ENCODE data around the gene IL37. TPM values are rescaled to one million over a fixed set of nuclear protein-coding genes. Genes with fewer than 3 reads are reported as not detected.

IL37 gene
- total RNA-seq, 1 experiment from 2014 or later: not detected

DNA sequence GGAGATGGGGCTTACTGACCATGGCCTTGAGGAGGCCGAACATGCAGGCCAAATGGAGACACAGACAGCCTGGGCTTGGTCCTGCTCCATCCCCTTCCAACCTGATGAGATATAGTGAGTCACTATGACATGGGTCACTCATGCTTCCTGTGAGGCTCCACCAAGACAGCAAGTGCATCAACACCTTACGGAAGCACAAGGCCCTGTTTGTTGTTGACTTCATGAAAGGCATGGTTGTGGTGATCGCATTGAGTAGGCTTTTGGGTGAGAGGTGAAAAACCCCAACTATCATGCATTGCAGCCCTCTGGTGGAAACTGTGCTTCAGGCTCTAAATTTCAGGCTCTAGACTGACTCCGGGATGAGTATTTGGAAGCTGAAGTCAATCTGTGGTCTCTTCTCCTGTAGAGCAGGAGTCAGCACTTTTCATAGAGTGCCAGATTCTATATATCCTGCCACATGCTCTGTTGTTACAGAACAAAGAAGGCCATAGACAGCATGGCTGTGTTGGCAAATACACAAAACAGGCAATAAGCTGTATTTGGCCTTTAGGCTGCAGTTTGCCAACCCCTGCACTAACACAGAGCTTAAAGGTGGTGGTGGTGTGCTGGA lies 10.1 kb downstream of the IL37 start:
- no peak for TF ChIP-seq CTCF (IDR thresholded peaks at IDR 0.05; ENCODE audit: unreplicated experiment)
- intact Hi-C loops (cut with micrococcal nuclease): no loop called here
- DNase-seq (ENCODE audit: unreplicated experiment): peak; percentile 57
- Mint-ChIP-seq H3K4me3 (ENCODE audit: unreplicated experiment) (no peak overlapping the region), H3K4me1 (ENCODE audit: insufficient read depth, unreplicated experiment) (no peaks in the 10 kb centered on the region), H3K36me3 (ENCODE audit: insufficient read depth, unreplicated experiment) (no peaks in the 10 kb centered on the region), H3K27me3 (ENCODE audit: insufficient read depth, unreplicated experiment) (no peaks in the 10 kb centered on the region), H3K9me3 (ENCODE audit: unreplicated experiment) (no peaks in the 10 kb centered on the region), H3K27ac (ENCODE audit: low read depth, unreplicated experiment) (no peak overlapping the region)
- CTCF ChIA-PET: no interaction called here
- POLR2A ChIA-PET: no interaction called here
- BruUV-seq (replicated peaks): no TSS peak

GRCh38 chr2:112921982-112922381 lies 11.0 kb downstream of the IL37 start:
- ChIA-PET POLR2A (no interaction called here), CTCF (interaction anchor here (0.6 to 1.0 kb wide), 2 partner anchors 18 to 87 kb away, joined by 3 read pairs; no protein-coding TSS in a partner anchor)
- Mint-ChIP-seq H3K9me3 (ENCODE audit: unreplicated experiment) (no peaks in the 10 kb centered on the region), H3K4me3 (ENCODE audit: unreplicated experiment) (no peak overlapping the region), H3K4me1 (ENCODE audit: insufficient read depth, unreplicated experiment) (no peaks in the 10 kb centered on the region), H3K27ac (ENCODE audit: low read depth, unreplicated experiment) (no peak overlapping the region), H3K36me3 (ENCODE audit: insufficient read depth, unreplicated experiment) (no peaks in the 10 kb centered on the region), H3K27me3 (ENCODE audit: insufficient read depth, unreplicated experiment) (no peaks in the 10 kb centered on the region)
- BruUV-seq (replicated peaks): no TSS peak
- intact Hi-C loops (cut with micrococcal nuclease): no loop called here
- TF ChIP-seq CTCF (IDR thresholded peaks at IDR 0.05; ENCODE audit: unreplicated experiment): no peak
- DNase-seq (ENCODE audit: unreplicated experiment): no peak

DNA sequence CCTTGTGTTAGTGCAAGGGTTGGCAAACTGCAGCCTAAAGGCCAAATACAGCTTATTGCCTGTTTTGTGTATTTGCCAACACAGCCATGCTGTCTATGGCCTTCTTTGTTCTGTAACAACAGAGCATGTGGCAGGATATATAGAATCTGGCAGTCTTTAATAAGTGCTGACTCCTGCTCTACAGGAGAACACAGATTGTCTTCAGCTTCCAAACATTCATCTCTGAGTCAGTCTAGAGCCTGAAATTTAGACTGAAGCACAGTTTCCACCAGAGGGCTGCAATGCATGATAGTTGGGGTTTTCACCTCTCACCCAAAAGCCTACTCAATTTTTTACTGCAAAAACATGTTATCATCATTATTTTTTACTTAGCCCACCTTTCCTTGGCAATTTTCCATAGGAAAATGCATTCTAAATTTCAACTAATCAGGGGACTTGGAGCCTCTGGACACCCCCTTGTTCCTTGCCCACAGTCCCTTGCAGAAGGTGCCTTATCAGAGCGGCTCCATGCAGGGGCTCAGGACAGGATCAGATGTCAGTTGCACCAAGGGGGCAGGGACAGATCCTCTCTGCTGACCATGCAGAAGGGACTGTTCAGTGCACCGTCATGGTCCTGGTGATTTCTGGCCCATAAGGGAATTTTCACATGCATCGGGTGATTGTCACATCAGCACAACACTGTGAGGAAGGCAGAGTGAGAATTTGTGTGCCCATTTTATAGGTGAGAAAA lies 12.4 kb downstream of the IL37 start:
- TF ChIP-seq CTCF (IDR thresholded peaks at IDR 0.05; ENCODE audit: unreplicated experiment): no peak
- intact Hi-C loops (cut with micrococcal nuclease): no loop called here
- H3K4me3 Mint-ChIP-seq (ENCODE audit: unreplicated experiment): no peak overlapping the region
- H3K4me1 Mint-ChIP-seq (ENCODE audit: insufficient read depth, unreplicated experiment): no peaks in the 10 kb centered on the region
- no peak overlapping the region for H3K27ac Mint-ChIP-seq (ENCODE audit: low read depth, unreplicated experiment)
- POLR2A ChIA-PET: interaction anchor here (1.1 kb wide), 1 partner anchor 21 kb away, joined by 3 read pairs; no protein-coding TSS in a partner anchor
- H3K27me3 Mint-ChIP-seq (ENCODE audit: insufficient read depth, unreplicated experiment): no peaks in the 10 kb centered on the region
- no peaks in the 10 kb centered on the region for H3K9me3 Mint-ChIP-seq (ENCODE audit: unreplicated experiment)
- H3K36me3 Mint-ChIP-seq (ENCODE audit: insufficient read depth, unreplicated experiment): no peaks in the 10 kb centered on the region
- DNase-seq (ENCODE audit: unreplicated experiment): no peak
- CTCF ChIA-PET: interaction anchor here (0.8 to 1.2 kb wide), 5 partner anchors 12 to 658 kb away, joined by 3 to 7 read pairs (median 3); partner anchors contain the start of gene IL37
- no TSS peak for BruUV-seq (replicated peaks)

GRCh38 chr2:112923967-112924338 lies 13.0 kb downstream of the IL37 start:
- BruUV-seq (replicated peaks): no TSS peak
- Mint-ChIP-seq H3K36me3 (ENCODE audit: insufficient read depth, unreplicated experiment) (no peaks in the 10 kb centered on the region), H3K4me3 (ENCODE audit: unreplicated experiment) (no peak overlapping the region), H3K27me3 (ENCODE audit: insufficient read depth, unreplicated experiment) (no peaks in the 10 kb centered on the region), H3K27ac (ENCODE audit: low read depth, unreplicated experiment) (no peak overlapping the region), H3K9me3 (ENCODE audit: unreplicated experiment) (no peaks in the 10 kb centered on the region), H3K4me1 (ENCODE audit: insufficient read depth, unreplicated experiment) (no peaks in the 10 kb centered on the region)
- CTCF ChIA-PET: interaction anchor here (0.6 to 1.2 kb wide), 4 partner anchors 12 to 173 kb away, joined by 3 to 5 read pairs (median 3); partner anchors contain the start of gene IL37
- TF ChIP-seq CTCF (IDR thresholded peaks at IDR 0.05; ENCODE audit: unreplicated experiment): no peak
- POLR2A ChIA-PET: no interaction called here
- intact Hi-C loops (cut with micrococcal nuclease): no loop called here
- DNase-seq (ENCODE audit: unreplicated experiment): no peak

All from MCF 10A (cell line).